IPS-11a (cell line): Measurements from ENCODE around the gene RELL2.
"Not testable (repeated sequence)": the region's sequence is repeated elsewhere in the genome, so short reads cannot be mapped to it uniquely, and the experiment has no call there.

Experiments
- H3K4me3 ChIP-seq: one replicate; pipeline ENCODE4 v1.5.1; 2013; ENCODE audit warnings: low read depth, low read length, control low read depth

The RELL2 gene, protein sequence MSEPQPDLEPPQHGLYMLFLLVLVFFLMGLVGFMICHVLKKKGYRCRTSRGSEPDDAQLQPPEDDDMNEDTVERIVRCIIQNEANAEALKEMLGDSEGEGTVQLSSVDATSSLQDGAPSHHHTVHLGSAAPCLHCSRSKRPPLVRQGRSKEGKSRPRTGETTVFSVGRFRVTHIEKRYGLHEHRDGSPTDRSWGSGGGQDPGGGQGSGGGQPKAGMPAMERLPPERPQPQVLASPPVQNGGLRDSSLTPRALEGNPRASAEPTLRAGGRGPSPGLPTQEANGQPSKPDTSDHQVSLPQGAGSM

GRCh38 chr5:141636413-141637122 lies at the start of gene RELL2, which contains the start of gene HDAC3:
TSS of gene RELL2 (plus strand) at chr5:141636997. CDS start at chr5:141638226, 1,229 bp downstream.
TSS of gene HDAC3 (minus strand) at chr5:141636849. CDS start at chr5:141636790, 59 bp downstream.
- H3K4me3 ChIP-seq = peak within 1 kb of the TSS; percentile 91

GRCh38 chr5:141590127-141590526 lies 46.7 kb upstream of the RELL2 start:
- no peak overlapping the region for H3K4me3 ChIP-seq

- H3K4me3 ChIP-seq = no peak overlapping the region
Observed at GRCh38 chr5:141596867-141597266, 39.9 kb upstream of the RELL2 start.

- no peak overlapping the region for H3K4me3 ChIP-seq
Observed at GRCh38 chr5:141597394-141597793, 39.4 kb upstream of the RELL2 start.

DNA sequence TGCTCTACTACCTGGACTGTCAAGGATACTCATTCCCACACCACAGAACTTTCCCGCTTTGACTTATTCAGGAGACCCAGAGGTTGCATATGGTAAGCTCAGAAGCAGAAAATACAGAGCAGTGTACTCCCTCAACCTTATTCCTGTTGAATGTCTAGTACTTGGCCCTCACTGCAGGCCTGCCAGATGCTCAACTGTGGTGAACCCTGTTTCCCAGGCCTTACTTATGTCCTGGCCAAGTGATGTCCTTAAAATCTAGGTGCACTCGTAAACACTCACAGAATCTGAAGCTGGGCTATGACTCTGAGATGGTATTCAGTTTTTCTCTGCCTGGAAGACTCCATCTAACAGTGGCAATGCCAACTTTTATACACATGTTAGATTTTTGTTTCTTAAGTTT lies 39.0 kb upstream of the RELL2 start:
- H3K4me3 ChIP-seq = no peak overlapping the region

GRCh38 chr5:141598391-141599345 lies 38.1 kb upstream of the RELL2 start:
- H3K4me3 ChIP-seq = no peak overlapping the region

- H3K4me3 ChIP-seq = no peak overlapping the region
Observed at GRCh38 chr5:141602606-141603005, 34.2 kb upstream of the RELL2 start.

- H3K4me3 ChIP-seq = no peak overlapping the region
Observed at GRCh38 chr5:141603923-141604717, 32.7 kb upstream of the RELL2 start.

- H3K4me3 ChIP-seq = no peak overlapping the region
Observed at GRCh38 chr5:141605523-141606277, 31.1 kb upstream of the RELL2 start.

GRCh38 chr5:141608046-141608445 lies 28.8 kb upstream of the RELL2 start:
- no peak overlapping the region for H3K4me3 ChIP-seq

- H3K4me3 ChIP-seq = no peak overlapping the region
Observed at GRCh38 chr5:141608557-141608956, 28.2 kb upstream of the RELL2 start.

DNA sequence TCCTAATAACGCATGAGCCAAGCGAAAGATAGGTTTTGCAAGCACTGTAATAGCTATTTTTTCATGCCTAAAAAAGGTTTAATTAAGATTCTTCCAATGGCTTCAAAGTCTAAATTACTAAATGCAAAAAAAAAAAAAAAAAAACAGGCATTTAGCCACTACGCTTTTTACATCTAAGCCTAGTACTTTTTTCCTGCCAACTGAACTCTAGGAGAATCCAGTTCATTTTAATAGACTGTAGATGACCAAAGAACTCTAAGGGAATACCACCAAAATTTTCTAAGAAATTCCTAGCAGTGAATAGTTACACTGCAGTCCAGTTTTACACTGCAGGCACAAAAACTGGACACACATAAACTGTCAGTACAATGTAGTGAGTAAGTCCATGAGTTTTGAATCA lies 27.8 kb upstream of the RELL2 start:
- no peak overlapping the region for H3K4me3 ChIP-seq

DNA sequence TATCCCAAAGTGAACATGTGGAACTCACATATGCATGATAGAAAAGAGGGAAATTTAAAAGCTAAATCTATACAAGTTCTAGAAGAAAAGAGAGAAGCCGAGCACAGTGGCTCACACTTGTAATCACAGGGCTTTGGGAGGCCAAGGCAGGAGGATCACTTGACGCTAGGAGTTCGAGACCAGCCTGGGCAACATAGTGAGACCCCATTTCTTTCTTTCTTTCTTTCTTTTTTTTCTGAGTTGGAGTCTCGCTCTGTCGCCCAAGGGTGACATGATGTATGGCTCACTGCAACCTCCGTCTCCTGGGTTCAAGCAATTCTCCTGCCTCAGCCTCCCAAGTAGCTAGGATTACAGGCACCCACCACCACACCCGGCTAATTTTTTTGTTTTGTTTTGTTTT lies 26.9 kb upstream of the RELL2 start:
- H3K4me3 ChIP-seq = not testable (repeated sequence)

GRCh38 chr5:141611289-141611688 lies 25.5 kb upstream of the RELL2 start:
- H3K4me3 ChIP-seq = no peak overlapping the region

DNA sequence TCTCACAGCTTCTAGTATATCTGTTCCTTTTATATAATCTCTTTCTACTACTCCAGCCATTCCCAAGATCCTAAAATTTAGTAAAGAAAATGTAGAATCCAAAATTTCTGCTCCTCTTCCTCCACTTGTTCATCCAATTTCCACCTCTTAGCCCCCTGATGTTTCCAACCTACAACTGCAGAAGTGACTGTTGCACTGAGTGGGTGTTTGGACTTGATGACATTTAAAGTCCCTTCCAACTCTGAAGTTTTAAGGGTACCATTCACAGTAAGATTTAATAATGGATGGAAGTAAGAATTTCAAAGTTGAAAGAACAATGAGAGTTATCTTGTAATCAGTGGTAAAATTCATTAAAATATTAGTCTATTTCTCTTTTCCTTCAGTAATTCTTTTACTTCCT lies 23.5 kb upstream of the RELL2 start:
- H3K4me3 ChIP-seq = no peak overlapping the region

GRCh38 chr5:141615991-141616720 lies 20.6 kb upstream of the RELL2 start:
- peak overlapping the region; percentile 2 for H3K4me3 ChIP-seq

DNA sequence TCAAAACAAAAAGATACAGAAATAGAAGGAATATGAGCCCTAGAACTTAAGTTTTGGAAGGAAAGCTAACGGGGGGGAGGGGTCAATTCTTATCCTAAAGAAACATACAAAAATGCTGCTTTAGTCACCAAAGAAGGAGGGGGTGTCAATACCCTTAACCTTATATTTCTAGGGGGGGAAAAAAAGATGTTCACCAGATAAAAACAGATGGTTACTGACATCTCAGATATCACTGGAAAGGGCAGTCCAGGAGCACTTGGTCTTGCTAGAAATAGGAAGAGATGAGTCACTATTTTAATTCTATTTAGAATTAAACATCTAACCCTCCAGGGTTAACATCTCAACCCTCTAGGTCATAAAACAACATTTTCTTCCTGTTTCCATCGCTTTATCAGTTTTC lies 19.7 kb upstream of the RELL2 start:
- H3K4me3 ChIP-seq = no peak overlapping the region

- H3K4me3 ChIP-seq = peak overlapping the region; percentile 73
Observed at GRCh38 chr5:141617682-141618029, 19.1 kb upstream of the RELL2 start.
